ENCODE results near the gene ZFP69B.

ZFP69B gene

DNA sequence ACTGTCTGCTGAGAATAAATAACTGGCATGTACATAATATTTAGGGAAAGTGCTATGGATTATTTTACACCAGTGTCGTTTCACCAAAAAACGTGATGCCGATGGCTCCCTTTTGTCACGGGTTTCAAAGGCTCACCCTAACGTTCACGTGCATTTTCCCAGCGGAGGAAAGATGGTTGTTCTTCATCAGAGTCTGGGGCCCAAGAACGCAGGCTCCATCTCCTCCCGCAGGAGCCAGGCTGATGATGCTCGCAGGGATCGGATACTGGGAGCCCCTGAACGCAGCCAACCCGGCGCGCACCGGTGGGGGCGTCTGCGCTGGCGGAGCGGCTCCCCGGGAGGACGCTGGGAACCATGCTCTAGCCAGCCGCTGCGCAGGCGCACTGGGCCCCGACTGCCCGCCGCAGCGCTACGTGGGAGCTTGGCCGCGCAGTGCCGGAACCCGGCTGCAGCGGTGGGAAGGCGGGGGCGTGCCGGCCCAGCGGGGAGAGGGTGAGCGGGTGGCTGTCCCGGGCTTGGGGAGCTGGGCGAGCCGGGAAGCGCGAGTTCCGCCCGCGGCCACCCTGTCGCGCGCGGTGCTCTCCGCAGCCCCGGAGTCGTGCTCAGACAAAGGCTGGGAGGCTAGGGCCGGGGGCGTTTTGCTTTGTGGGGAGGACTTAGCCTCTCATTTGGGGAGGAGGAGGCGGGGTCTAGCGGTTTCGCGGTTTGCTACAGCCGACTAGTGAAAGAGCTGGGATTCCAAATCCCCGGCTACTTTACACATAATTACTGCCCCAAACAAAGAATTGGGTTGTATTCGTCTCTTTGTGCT, at the start of gene ZFP69B:
Gene ZFP69B (plus strand): TSS at position 793 of the 811 bp plus-strand sequence. CDS start 486 bp downstream, outside the sequence.
- peak; percentile 97 for DNase-seq

DNA sequence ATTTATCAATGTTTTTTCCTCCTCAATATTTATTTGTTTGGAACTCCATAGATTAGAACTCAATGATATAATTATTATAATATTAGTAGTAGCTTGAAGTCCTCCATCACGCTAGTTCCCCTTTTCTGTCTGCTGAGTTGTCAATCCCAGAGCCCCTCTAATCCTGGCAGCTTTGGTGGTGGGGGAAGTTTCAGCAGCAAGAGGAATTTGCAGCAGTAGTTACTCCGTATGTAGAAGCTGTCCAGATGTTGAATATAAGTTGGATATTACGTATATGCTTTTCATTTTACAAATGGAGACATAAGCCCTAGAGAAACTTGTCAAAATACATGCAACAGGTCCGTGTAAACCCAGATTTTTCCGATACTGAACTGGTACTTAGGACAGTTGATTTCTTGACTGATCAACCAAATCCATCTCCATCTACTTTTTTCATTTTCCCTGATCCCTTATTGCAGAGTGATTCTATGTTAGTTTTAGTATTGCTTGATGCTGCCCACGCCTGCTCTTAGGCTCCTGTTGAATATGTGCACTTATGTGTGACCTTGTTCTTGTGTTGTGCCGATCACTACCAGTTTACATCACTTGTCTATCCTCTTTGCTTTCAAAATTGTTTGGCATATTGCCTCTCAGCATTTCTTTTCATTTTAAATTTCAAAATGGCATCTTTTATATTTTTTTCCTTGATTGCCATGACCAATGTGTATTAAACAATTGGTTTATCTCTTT, 48.6 kb upstream of the ZFP69B start:
- no peak for DNase-seq

DNA sequence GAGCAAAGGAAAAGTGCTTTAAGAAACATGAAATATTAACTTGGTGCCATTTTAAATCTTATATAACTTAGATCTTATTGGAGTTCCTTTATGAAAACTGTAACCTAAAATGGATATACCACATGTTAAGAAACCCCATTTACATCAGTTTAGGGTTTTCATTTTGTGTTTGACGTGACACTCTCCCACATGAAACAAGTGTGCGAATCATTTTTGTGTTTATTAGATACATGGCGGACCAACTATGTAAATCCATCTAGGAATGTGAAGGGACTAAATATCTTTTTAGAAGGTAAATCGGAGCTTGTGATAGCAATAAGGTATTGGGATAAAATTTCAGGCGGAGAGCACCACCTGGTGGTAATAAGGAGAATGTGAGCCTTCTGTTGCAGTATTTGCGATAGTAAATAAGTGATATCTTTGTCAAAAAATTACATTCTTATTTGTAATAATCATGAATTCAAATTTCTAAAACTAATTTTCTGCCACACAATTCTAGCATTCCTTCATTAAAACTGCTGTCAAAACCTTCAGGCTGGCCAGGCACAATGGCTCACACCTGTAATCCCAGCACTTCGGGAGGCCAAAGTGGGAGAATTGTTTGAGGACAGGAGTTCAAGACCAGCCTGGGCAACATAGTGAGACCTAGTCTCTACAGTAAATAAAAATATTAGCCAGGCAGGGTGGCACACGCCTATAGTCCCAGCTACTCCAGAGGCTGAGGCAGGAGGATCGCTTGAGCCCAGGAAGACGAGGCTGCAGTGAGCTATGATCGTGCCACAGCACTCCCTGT, 45.4 kb upstream of the ZFP69B start:
- peak; percentile 68 for DNase-seq

DNA sequence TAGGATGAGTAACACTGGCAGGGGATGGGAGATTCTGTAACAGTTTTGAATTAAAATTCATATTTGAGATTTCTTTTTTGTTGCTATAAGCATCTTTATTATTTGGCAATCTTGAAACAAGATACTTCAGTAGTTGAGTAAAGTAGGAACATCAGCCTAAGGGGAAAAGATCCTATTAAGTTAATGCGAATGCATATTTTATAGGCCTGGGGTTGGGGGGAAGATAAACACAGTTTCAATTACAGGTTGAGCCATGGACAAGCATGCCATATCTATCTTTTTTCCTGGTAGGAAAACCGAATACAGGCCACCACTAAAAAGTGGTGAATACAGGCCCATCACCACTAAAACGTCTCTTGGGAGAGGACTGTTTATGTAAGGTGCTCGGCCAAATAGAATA, 44.5 kb upstream of the ZFP69B start:
- no peak for DNase-seq

DNA sequence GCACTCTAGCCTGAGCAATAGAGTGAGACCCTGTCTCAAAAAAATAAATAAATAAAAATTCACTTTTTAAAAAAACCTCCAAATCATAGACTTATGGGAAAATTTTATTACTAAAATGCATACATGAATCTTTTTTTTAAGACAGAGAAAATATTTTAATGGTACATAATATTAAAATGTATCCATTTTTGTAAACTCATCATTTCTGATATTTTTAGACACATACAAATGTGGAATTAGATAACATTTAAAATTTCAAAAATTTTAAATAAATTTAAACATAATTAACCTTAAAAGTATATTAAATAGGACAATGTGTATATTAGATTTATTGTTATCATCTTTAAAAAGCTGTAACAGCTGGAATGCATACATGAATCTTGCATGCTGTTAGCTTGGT, 42.8 kb upstream of the ZFP69B start:
- no peak for DNase-seq

DNA sequence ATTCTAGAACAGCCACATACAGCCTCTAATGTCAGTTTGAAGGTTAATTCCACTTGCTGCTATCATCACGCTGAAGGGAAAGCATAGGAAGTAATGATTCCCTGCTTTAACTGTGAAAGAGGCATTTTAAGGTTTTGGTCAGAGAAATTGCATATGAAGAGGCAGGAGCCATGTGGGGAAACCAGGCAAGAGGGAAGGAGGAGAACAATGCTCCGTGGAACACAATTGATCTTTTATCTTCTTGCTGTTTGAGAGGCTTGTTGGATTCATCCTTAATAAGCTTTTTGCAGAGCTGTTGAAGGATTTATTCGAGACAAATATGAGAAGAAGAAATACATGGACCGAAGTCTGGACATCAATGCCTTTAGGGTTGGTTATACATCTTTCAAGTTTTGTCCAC, 40.8 kb upstream of the ZFP69B start:
- DNase-seq, result no peak

DNA sequence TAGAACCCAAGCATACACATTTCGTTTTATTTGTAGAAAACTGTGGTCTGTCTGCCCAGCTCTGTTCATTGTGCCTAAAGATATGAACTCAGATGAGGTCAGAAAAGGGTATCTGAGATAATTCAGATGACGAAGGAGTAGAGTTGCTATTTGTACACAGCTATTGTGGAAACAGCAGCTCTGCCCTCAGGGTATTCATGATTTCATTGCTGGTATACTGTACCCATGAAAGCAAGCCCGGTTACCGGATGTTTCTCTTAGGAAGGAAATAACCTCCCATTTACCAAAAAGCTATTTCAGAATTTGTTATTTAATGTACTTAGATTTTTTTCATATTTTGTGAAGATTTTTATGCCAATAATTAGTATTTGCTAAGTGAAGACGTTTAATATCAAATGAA, 39.0 kb upstream of the ZFP69B start:
- no peak for DNase-seq

DNA sequence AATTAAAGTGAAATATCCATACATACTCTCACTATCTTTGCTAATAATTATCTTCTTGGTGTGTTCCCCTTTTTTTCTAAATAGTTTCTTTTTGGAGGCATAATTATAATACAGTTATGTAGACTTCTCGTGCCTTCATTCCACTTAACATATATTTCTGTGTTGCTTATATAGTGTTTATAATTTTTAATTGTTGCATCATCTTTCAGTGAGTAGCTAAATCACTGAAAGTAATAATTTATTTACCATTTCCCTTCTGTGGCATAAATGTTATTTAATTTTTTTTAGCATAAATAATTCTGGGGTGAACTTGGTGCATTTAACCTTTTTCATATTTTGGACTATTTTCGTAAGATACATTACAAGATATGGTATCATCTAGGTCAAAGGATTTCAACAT, 38.4 kb upstream of the ZFP69B start:
- no peak for DNase-seq

DNA sequence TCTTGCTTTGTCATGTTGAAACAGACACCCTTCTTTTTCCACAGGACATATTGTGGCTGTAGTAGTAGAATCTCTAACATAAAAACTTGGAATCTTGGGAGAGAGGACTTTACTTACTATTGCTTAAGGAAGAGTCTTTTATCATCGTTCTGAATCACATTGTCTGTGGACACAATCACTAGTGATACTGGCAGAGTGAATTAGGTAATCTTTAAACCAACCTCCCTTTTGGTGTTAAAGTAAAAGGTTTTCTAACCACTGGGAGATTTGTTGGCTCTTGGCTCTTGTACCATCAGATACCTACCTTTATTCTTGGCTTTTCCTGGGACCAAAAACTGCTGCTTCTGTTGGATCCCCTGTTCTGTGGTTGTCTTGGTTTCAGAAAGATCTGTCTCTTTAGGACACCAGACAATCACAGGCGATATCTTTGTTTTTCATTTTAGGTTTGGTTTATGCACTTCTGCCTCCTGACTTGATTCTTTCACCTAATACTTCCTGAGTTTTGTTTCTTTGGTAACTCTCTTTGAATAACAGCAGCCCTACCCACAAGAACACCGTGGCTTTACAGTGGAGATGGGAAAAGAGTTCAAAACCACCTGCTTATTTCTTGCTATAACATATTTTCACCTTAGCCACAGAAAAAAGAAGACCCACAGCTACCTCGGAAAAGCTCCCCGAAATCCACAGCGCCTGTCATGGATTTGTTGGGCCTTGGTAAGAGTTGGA, 36.6 kb upstream of the ZFP69B start:
- no peak for DNase-seq

DNA sequence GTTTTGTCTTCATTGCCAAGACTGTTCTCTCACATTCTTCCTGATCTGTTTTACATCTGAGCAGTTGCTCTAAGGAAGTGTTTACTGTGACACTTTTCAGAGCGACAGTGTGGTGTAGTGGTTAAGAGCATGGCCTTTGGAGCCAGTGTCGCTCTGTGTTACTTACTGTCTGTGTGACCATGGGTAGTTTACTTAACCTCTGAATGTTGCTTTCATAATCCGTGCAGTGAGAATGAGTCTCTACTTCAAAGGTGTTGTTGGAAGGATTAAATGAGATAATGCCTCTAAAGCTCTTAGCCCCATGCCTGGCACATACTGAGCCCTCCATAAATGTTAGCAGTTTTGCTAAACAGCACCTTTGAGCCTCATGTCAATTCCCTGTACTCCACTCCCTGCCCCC, 35.9 kb upstream of the ZFP69B start:
- DNase-seq, result no peak

DNA sequence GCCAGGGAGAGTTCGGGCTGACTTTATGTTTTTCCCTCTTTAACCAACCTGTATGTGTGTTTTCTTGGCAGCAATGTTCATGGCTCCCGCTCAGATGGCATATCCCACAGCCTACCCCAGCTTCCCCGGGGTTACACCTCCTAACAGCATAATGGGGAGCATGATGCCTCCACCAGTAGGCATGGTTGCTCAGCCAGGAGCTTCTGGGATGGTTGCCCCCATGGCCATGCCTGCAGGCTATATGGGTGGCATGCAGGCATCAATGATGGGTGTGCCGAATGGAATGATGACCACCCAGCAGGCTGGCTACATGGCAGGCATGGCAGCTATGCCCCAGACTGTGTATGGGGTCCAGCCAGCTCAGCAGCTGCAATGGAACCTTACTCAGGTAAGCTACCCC, 33.6 kb upstream of the ZFP69B start:
- no peak for DNase-seq

DNA sequence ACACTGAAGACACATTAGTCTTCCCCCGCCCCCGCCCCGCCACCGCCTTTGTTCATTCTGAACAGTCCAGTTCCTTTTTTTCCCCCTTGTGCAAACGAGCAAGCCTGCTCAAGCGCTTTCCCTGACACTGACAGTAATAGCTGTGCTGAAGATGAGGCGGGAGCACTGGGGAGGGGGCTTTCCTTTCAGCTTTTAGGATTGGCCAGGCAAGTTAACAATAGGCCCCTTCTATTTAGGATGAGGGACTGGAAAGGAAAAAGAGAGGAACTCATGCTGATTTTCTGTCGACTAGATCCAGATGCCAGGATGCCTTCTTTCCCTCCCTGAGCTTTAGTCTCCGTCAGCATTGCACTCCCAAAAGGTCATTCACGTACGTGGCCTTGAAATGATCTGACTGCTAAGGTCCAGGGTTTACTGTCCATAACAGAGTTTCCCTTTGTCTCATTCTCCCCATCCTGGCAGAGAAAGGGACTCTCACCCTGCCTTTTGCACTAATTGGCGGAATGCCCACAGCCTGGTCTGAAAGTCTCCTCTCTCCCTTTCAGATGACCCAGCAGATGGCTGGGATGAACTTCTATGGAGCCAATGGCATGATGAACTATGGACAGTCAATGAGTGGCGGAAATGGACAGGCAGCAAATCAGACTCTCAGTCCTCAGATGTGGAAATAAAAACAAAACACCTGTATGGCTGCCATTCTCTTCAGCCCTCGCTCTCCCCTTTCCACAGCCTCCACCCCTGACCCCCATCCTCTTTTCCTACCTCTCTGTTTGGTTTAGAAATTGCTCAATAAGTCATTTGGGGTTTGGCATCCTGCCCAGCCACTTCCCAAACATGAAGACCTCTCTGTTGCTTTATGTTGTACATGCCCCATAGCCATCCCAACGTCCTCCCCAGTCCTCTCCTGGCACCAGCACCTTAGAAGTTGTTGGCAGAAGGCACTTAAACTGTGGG, 28.6 kb upstream of the ZFP69B start:
- peak; percentile 60 for DNase-seq

DNA sequence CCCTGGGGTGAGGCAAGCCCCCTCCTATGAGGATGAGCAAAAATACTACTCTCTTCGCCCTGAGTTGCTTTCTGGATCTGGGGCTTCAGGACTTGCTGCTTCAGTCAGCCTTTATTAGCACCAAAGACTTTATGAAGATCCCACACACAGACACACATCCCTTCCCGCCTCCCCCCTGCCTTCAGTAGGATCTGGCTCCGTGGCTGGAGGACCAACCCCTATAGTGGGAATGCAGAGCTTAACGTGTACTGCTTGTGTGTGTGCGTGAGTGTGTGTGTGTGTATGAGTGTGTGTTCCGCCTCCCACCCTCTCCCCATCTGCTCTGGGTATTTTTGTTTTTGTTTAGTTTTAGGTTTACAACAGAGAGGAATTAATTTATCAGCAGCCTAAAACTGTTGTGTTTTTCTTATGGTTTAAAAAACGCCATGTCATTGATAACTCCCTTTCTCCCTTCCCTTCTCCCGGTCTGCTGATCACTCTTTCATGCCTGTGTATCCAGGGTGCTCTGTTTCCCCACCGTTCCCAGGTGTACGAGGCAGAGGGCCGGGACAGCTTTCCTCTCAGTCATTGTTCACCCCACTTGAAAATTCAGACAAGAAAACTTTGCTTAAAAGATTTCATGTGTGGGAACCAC, 27.5 kb upstream of the ZFP69B start:
- DNase-seq, result no peak

DNA sequence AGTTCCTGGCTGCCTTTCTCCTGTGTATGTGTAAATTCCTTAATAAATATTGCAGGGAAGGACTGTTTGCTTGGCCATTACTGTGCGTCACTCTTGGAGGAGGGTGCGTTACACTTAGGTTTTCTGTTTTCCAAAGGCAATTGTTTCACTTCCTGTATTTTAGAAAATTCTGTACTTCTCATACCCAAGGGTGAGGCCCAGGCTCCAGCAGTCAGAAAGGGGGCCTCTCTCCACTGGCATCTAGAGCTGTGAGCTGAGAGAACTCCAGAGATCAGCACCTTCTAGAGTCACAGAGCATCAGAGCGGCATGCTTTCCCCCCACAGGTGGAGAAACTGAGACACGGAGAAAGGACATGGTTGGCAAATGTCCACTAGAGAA, 27.0 kb upstream of the ZFP69B start:
- no peak for DNase-seq

DNA sequence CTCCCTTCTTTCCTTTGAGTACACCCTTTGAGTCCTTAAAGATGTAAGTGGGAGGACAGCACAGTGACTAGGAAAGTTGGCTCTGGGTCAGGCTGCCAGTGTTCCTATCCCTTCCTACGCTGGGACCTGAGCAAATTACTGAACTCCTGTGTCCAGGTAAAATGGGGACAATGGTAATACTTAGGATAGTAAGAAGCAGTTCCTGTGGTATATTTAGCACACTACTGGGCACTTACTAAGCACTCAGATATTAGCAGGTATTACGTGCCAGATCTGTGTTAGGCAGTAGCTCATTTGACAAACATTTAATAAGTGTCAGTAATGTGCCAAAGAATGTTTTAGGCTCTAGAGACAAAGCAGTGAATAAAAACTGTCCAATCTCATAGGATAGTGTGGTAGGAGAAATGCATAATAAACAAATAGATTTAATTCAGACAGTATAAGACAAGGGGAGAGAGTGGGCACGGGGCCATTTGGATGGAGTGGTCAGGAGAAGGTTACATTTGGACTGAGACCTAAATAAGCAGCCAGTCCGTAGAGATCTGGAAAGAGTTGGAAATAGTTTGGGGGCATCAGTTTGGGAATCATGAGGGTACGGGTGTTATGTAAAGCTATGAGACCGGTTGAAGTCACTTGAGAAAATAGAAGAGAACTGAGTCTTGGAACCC, 26.2 kb upstream of the ZFP69B start:
- no peak for DNase-seq

DNA sequence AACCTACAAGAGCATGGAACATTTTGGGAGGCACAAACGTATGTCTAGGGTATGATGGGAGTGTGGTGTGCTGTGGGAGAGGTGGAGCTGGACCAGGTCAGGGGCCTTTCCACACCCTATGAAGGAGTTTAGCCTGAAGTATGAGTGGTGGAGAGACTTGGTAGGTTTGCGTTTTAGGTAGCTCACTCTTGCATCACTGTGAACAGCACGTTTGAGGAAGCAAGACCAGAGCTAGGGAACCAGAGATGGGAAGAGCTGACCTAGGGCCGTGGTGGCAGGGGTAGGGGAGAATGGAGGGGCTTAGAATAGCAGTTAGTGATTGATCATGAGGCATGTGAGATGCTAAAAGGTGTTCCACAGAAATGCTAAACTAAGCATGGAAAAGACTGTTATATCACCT, 25.1 kb upstream of the ZFP69B start:
- DNase-seq, result no peak

DNA sequence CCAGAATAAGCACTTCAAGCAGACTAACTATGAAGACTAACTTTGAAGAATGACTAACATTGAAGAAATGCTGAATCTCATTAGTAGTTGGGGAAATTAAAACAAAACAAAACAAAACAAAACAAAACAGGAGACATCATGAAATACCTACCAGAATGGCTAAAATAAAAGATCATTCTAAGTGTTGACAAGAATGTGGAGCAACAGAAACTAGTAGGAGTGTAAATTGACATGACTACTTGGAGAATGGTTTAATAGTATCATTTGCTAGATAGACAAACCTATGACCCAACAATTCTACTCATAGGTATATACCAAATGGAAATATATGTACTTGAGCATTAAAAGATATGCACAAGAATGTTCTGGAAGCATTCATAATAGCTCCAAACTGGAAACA, 18.9 kb upstream of the ZFP69B start:
- DNase-seq, result no peak

DNA sequence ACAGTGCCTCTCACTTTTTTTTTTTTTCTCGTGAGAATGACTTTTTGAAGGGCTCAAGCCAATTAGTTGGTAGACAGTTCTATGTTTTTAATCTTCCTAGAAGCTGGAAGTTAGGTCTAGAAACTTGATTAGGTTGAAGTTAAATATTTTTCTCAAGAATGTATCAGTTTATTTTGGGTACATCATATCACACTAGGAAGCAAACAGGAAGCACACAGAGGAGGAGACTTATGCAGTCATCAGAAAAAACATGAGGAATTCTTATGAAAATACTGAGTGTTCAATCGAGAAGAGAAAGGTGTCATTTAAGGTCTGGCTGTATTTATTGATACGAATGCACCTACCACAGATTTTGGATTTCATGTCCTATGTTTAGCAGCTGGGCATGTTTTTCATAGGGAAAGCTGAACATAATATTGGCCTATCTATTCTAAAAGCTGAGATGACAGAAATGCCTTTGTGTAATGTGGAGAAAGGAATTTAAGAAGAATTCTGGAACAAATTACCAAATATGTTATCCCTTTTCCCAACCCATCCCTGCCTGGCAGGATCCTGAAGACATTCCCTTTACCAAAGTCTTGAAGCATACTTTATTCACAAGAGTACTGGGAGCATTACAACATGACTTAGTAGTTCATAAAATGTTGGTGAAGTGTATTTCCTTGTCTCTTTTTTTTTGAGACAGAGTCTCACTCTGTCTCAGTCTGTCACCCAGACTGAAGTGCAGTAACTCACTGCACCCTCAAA, 17.5 kb upstream of the ZFP69B start:
- no peak for DNase-seq

DNA sequence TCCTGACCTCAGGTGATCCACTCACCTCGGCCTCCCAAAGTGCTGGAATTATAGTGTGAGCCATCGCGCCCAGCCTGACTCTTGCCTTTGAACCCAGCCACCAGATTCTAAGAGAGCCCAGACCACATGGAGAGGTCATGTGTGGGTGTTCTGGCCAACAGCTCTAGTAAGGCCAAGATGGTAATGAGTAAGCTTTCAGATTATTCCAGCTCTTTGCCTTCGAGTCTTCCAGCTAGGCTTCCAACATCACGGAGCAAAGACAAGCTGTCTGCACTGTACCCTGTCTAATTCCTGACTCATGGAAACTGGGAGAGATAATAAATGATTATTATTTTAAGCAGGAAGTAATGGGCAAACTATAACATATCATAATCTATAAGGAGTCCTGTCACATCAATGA, 14.8 kb upstream of the ZFP69B start:
- no peak for DNase-seq

DNA sequence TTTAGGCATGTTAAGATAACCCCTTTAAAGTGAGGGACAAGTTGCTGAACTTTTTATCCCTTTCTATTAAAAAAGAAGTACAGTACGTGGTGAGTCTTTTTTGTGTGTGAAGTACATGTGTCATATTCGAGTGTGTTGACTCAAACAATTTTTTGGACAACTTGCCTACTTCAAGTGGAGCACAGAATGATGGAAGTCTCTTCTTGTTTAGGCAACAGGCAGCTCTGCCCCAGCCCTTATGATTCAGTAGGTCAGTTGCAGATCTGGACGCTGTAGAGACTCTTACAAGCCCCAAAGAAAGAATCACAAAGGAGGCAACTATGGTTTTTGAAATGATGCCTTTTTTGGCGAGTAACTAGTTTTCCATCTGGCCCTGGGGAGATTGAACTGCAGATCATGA, 14.4 kb upstream of the ZFP69B start:
- DNase-seq, result no peak
